Activated B cell treated with CpG ODN at 0.5 μM for 24 hours (primary cell): ENCODE measurements around the gene COPZ2. TPM values are rescaled to one million over a fixed set of nuclear protein-coding genes. Genes with fewer than 3 reads are reported as not detected.

Source experiments
- ATAC-seq: fragments of 200-7000 bp; cut with Tn5 transposase; one replicate; pipeline ENCODE4 v1.10.0; 2021; ENCODE audit warnings: low read depth, mild to moderate bottlenecking, moderate library complexity
- CTCF ChIA-PET: fragments of 350-600 bp; sonication (Branson Sonifier 250); formaldehyde crosslinking; loops from one replicate; lab custom pipeline; 2021; ENCODE audit warnings: antibody characterized with exemption; lab: Charles Lee
- POLR2A ChIA-PET: fragments of 350-600 bp; sonication (Branson Sonifier 250); formaldehyde crosslinking; loops from one replicate; lab custom pipeline; 2021; ENCODE audit warnings: antibody characterized with exemption; lab: Charles Lee
- DNase-seq: peaks from one replicate; pipeline ENCODE4 v3.0.0; 2022
- H3K27ac Mint-ChIP-seq: one replicate; pipeline ENCODE4 v1.8.0; 2020; ENCODE audit warnings: mixed read lengths
- H3K27me3 Mint-ChIP-seq: one replicate; pipeline ENCODE4 v1.8.0; 2021; ENCODE audit warnings: mixed read lengths
- H3K36me3 Mint-ChIP-seq: one replicate; pipeline ENCODE4 v1.8.0; 2021; ENCODE audit warnings: low read depth, mixed read lengths
- H3K4me1 Mint-ChIP-seq: one replicate; pipeline ENCODE4 v1.8.0; 2021; ENCODE audit warnings: mixed read lengths
- H3K4me3 Mint-ChIP-seq: one replicate; pipeline ENCODE4 v1.8.0; 2020; ENCODE audit warnings: mild to moderate bottlenecking, mixed read lengths
- H3K9me3 Mint-ChIP-seq: one replicate; pipeline ENCODE4 v1.8.0; 2020; ENCODE audit warnings: mixed read lengths
- CTCF ChIP-seq: fragments of 200-600 bp; IDR thresholded peaks from one replicate; pipeline ENCODE4 v1.8.0; 2022; ENCODE audit warnings: antibody characterized with exemption, mild to moderate bottlenecking
- intact Hi-C: fragments of 100-400 bp; cut with micrococcal nuclease; formaldehyde crosslinking; loops from one replicate; pipeline ENCODE4 v1.15.1; 2024
- total RNA-seq: library from RNA; stranded (reverse); gene quantifications from 2 replicates; pipeline ENCODE4 v1.2.3, GENCODE V29; 2022

COPZ2 gene
- total RNA-seq, 1 donor from 2014 or later: 3.3 TPM

GRCh38 chr17:48066656-48067055, 29.1 kb upstream of the COPZ2 start:
- no peak overlapping the region for H3K4me3 Mint-ChIP-seq
- H3K36me3 Mint-ChIP-seq: peaks cover 68% of the 10 kb centered on the region
- H3K9me3 Mint-ChIP-seq: no peaks in the 10 kb centered on the region
- TF ChIP-seq CTCF: no peak
- ChIA-PET POLR2A (interaction anchor here (0.7 to 2.1 kb wide), 2 partner anchors 11 to 18 kb away, joined by 3 to 11 read pairs; no protein-coding TSS in a partner anchor), CTCF (interaction anchor here (1.0 to 2.9 kb wide), 2 partner anchors 10 to 63 kb away, joined by 3 to 7 read pairs; no protein-coding TSS in a partner anchor)
- DNase-seq: no peak
- H3K27ac Mint-ChIP-seq: peak overlapping the region; percentile 13
- H3K4me1 Mint-ChIP-seq: no peaks in the 10 kb centered on the region
- ATAC-seq: no peak
- no peaks in the 10 kb centered on the region for H3K27me3 Mint-ChIP-seq
- intact Hi-C loops: no loop called here

GRCh38 chr17:48066192-48066591, 28.6 kb upstream of the COPZ2 start:
- H3K9me3 Mint-ChIP-seq: no peaks in the 10 kb centered on the region
- H3K27ac Mint-ChIP-seq: no peak overlapping the region
- ATAC-seq: no peak
- H3K27me3 Mint-ChIP-seq: no peaks in the 10 kb centered on the region
- no peak for TF ChIP-seq CTCF
- intact Hi-C loops: no loop called here
- no peak overlapping the region for H3K4me3 Mint-ChIP-seq
- ChIA-PET POLR2A (interaction anchor here (2.1 kb wide), 1 partner anchor 11 kb away, joined by 11 read pairs; no protein-coding TSS in a partner anchor), CTCF (interaction anchor here (1.0 to 2.9 kb wide), 2 partner anchors 10 to 63 kb away, joined by 3 to 7 read pairs; no protein-coding TSS in a partner anchor)
- no peaks in the 10 kb centered on the region for H3K4me1 Mint-ChIP-seq
- no peak for DNase-seq
- peaks cover 68% of the 10 kb centered on the region for H3K36me3 Mint-ChIP-seq

- Mint-ChIP-seq H3K9me3 (no peaks in the 10 kb centered on the region), H3K4me1 (peaks cover 1% of the 10 kb centered on the region), H3K27ac (peak overlapping the region; percentile 31), H3K4me3 (no peak overlapping the region), H3K27me3 (no peaks in the 10 kb centered on the region), H3K36me3 (peaks cover 73% of the 10 kb centered on the region)
- ChIA-PET POLR2A (interaction anchor here (0.9 kb wide), 1 partner anchor 9 kb away, joined by 4 read pairs; no protein-coding TSS in a partner anchor), CTCF (interaction anchor here (1.1 to 2.9 kb wide), 4 partner anchors 8 to 65 kb away, joined by 3 to 9 read pairs (median 5); no protein-coding TSS in a partner anchor)
- intact Hi-C loops: no loop called here
- DNase-seq (no peak), ATAC-seq (no peak)
- TF ChIP-seq CTCF: no peak
Measured at GRCh38 chr17:48064638-48065037, 27.0 kb upstream of the COPZ2 start.

GRCh38 chr17:48062273-48062672, 24.7 kb upstream of the COPZ2 start:
- ATAC-seq (no peak), DNase-seq (no peak)
- peaks cover 84% of the 10 kb centered on the region for H3K36me3 Mint-ChIP-seq
- no peaks in the 10 kb centered on the region for H3K27me3 Mint-ChIP-seq
- H3K9me3 Mint-ChIP-seq: no peaks in the 10 kb centered on the region
- POLR2A ChIA-PET: interaction anchor here (0.7 kb wide), 1 partner anchor 19 kb away, joined by 3 read pairs; no protein-coding TSS in a partner anchor
- peaks cover 5% of the 10 kb centered on the region for H3K4me1 Mint-ChIP-seq
- no peak overlapping the region for H3K4me3 Mint-ChIP-seq
- intact Hi-C loops: no loop called here
- CTCF ChIA-PET: interaction anchor here (0.9 kb wide), 1 partner anchor 11 kb away, joined by 3 read pairs; no protein-coding TSS in a partner anchor
- no peak for TF ChIP-seq CTCF
- no peak overlapping the region for H3K27ac Mint-ChIP-seq

GRCh38 chr17:48060249-48060648, 22.7 kb upstream of the COPZ2 start:
- no peak for DNase-seq
- Mint-ChIP-seq H3K4me3 (no peak overlapping the region), H3K4me1 (peaks cover 24% of the 10 kb centered on the region), H3K27ac (no peak overlapping the region), H3K27me3 (no peaks in the 10 kb centered on the region), H3K36me3 (peaks cover 88% of the 10 kb centered on the region), H3K9me3 (no peaks in the 10 kb centered on the region)
- ChIA-PET CTCF (no interaction called here), POLR2A (interaction anchor here (0.9 to 7.2 kb wide), 2 partner anchors 13 to 23 kb away, joined by 12 to 83 read pairs; partner anchors contain the start of genes COPZ2 and NFE2L1)
- intact Hi-C loops: no loop called here
- ATAC-seq: no peak
- no peak for TF ChIP-seq CTCF
